ENCODE results near the gene OR7D2. TPM values are rescaled to one million over a fixed set of nuclear protein-coding genes. Genes with fewer than 3 reads are reported as not detected.

The OR7D2 gene
- not detected for total RNA-seq

DNA sequence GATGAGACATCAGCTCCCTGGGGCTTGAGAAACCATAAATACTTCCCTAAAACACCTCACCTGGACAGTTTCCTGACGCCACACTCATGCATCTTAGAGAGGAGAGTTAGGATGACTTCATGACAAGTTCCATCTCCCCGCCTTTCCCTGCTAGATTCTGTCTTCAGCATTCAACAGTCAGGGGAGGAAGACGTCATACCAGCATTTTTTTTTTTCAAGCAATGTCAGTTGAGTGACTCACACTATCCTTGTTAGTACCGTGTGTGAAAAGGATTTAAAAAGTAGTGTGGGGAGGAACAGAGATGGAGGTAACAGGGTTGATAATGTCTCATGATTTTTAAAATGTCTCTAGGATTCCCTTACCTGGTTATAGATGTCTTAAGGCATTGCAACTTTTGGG lies at the start of gene OR7D2:
Gene OR7D2, plus strand, starts transcription at position 79 of the 400 bp plus-strand sequence. CDS start 6,803 bp downstream, outside the sequence.
- H3K4me3 ChIP-seq (ENCODE audit: low read depth, poor library complexity, severe bottlenecking) = no peak within 1 kb of the TSS
- no peak for DNase-seq (ENCODE audit: low spot score in 2 of 2)
- WGBS, 2 donors = 62 to 67% methylated on average over 4 of the region's 4 CpGs
- TF ChIP-seq, protein P1, sequence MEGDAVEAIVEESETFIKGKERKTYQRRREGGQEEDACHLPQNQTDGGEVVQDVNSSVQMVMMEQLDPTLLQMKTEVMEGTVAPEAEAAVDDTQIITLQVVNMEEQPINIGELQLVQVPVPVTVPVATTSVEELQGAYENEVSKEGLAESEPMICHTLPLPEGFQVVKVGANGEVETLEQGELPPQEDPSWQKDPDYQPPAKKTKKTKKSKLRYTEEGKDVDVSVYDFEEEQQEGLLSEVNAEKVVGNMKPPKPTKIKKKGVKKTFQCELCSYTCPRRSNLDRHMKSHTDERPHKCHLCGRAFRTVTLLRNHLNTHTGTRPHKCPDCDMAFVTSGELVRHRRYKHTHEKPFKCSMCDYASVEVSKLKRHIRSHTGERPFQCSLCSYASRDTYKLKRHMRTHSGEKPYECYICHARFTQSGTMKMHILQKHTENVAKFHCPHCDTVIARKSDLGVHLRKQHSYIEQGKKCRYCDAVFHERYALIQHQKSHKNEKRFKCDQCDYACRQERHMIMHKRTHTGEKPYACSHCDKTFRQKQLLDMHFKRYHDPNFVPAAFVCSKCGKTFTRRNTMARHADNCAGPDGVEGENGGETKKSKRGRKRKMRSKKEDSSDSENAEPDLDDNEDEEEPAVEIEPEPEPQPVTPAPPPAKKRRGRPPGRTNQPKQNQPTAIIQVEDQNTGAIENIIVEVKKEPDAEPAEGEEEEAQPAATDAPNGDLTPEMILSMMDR (IDR thresholded peaks at IDR 0.05) = no peak
- no peak for TF ChIP-seq POLR2A (IDR thresholded peaks at IDR 0.05)
- intact Hi-C loops (cut with DNase I; ENCODE audit: low total_unique reads) = no loop called here

- TF ChIP-seq POLR2A (IDR thresholded peaks at IDR 0.05) = no peak
- TF ChIP-seq, protein P1 (IDR thresholded peaks at IDR 0.05) = no peak
- WGBS, 2 donors = 39 to 54% methylated on average over 1 of the region's 1 CpG
- no peak overlapping the region for H3K4me3 ChIP-seq (ENCODE audit: low read depth, poor library complexity, severe bottlenecking)
- intact Hi-C loops (cut with DNase I; ENCODE audit: low total_unique reads) = no loop called here
- no peak for DNase-seq (ENCODE audit: low spot score in 2 of 2)
These were observed 47.8 kb upstream of the OR7D2 start for GRCh38 chr19:9130965-9131364.

DNA sequence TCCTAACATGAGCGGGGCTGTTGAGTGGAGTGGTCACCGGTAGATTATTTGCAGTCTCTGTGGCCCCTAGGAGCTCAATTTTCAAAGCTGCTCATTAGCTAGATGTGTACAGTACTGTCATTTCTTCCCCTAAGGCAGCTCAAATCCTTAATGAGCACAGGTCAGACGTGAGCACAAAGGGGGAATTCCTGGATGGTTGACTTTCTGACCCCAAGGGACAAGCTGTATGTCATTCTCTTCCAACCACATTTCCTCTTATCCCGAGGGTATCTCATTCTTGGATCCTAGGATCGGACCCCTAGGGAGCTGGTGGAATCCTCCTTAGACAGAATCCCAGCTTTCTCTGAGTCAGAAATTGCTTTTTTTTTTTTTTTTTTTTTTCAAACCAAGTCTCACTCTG lies 46.4 kb upstream of the OR7D2 start:
- intact Hi-C loops (cut with DNase I; ENCODE audit: low total_unique reads) = no loop called here
- 39 to 42% methylated on average over 5 of the region's 5 CpGs for WGBS, 2 donors
- TF ChIP-seq, protein P1 (IDR thresholded peaks at IDR 0.05) = no peak
- no peak for TF ChIP-seq POLR2A (IDR thresholded peaks at IDR 0.05)
- no peak for DNase-seq (ENCODE audit: low spot score in 2 of 2)
- H3K4me3 ChIP-seq (ENCODE audit: low read depth, poor library complexity, severe bottlenecking) = no peak overlapping the region

DNA sequence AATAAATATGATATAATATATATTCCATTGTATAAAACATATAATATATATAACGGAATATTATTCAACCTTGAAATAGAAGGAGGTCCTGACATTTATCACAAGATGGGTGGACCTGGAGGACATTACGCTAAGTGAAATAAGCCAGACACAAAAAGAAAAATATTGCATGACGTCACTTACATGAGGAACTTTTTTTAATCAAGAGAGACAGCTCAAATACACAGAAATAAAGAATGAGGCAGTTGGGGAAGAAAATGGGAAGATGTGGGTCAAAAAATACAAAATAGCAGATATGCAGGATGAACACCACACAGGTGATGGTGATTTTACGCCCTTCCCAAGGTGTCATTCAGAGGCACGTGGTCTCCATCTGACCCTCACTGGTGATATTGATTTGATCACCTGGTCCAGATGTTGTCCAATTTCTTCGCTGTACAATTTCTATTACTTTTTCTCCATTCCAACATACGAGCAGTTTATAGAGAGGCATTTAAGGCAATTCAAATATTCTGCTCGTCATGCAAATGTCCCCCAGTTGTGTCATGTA lies 39.1 kb upstream of the OR7D2 start:
- peak overlapping the region; percentile 98 for H3K4me3 ChIP-seq (ENCODE audit: low read depth, poor library complexity, severe bottlenecking)
- TF ChIP-seq, protein P1 (IDR thresholded peaks at IDR 0.05) = no peak
- WGBS, 2 donors = 27 to 30% methylated on average over 8 of the region's 8 CpGs
- DNase-seq (ENCODE audit: low spot score in 2 of 2) = no peak
- intact Hi-C loops (cut with DNase I; ENCODE audit: low total_unique reads) = loop anchor here (10.0 kb wide), 1 partner anchor 1535 kb away; no protein-coding TSS in a partner anchor

- intact Hi-C loops (cut with DNase I; ENCODE audit: low total_unique reads) = loop anchor here (10.0 kb wide), 1 partner anchor 1534 kb away; no protein-coding TSS in a partner anchor
- WGBS, 2 donors = 0 to 1% methylated on average over 35 to 43 of the region's 43 CpGs
- peak; percentile 93 to 98 for DNase-seq (ENCODE audit: low spot score in 2 of 2)
- peak within 1 kb of the TSS; percentile 98 for H3K4me3 ChIP-seq (ENCODE audit: low read depth, poor library complexity, severe bottlenecking)
- peak in 1 of 2 donors; percentile 12 for TF ChIP-seq POLR2A (IDR thresholded peaks at IDR 0.05)
- TF ChIP-seq, protein P1 (IDR thresholded peaks at IDR 0.05) = no peak
These were observed 38.5 kb upstream of the OR7D2 start, which contains the start of gene ZNF317 for GRCh38 chr19:9140159-9140874. Gene ZNF317 (plus strand): TSS chr19:9140397. CDS start chr19:9156017, 15,620 bp downstream.

All from lower leg skin (tissue), 4 donors.